GM21786 (cell line): ENCODE data around the gene TVP23C.
"Not testable (repeated sequence)": the region's sequence is repeated elsewhere in the genome, so short reads cannot be mapped to it uniquely, and the experiment has no call there.

Source experiments
- ATAC-seq: cut with Tn5 transposase; IDR thresholded peaks from one replicate; pipeline ENCODE4 v1.9.1; 2021; ENCODE audit not compliant: unreplicated experiment

TVP23C gene

DNA sequence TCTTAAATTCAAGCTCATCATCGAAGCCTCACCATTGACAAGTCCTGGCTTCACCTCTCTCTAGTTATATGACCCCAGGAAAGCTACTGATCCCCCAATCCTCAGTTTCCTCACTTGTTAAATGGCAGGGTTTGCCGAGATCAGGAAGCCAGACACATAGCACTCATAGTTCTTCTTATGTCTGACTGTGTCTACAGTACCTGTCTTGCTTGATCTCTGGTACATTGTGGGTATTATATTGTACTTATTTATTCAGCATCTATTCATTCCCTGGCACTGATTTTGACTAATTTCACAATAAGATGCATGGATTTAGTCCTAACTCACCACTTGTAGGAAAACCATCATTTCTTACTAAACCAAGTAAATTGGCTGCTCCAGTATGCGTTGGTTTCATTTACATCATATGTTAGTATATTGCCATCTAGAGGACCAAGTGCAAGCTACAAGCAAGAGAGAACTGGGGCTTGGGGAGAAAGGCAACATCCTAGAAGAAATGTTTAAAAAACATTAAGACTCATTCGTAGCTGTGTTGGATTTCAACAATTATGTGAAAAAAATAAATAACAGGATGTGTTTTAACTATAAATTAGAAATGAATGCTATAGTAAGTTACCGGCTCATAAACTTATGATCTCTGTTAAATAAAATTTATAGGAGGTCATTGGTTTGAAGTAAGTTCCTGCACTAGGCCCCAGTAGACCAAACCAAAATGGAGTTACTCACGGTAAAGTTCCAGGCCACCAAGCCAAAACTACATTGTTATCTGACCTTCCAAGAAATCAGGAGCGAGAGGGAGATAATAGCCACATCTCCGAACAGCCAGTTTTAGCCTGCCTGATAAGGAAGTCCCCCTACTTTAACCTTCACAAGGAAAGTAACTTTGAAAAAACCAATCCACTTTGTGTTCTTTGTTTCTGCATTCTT lies 36.7 kb downstream of the TVP23C start:
- not testable (repeated sequence) for ATAC-seq

DNA sequence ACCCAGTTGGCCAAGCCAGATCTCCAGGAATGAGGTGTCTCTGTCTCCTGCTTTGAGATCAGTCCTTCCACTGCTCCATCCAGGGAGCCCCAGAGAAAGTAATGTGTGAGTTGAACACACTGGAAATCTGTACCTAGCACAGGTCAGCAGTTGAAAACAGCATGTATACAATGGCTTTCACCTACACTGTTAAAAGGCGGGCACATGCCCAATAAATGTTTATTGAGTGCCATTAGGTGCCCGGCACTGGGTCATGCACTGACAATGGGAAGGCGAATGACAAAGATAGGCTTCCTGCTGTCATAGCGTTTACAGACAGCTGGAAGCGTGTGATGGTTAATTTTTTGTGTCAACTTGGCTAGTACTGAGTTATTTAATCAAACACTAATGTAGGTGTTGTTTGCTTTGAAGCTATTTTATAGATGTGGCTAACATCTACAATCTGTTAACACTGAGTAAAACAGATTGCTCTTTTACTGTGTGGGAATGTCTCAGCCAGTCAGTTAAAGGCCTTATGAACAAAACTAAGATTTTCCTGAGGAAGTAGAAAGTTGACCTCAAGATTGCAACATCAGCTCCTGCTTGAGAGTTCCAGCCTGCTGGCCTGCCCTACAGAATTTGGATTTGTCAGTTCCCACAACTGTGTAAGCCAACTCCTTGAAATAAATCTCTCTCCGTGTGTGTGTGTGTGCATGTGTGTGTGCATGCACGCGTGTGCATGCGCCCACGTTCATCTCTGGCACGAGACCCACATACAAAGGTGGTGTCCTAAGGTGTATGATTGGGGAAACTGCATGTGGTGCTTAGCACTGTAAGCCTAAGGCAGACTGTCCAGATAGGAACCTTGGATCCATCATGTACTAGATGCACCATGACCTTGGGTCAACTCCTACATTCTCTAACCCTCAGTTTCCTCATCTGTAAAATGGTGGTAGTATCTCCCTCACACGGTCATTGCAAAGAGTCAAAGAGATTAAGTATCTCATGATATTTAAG lies 38.0 kb downstream of the TVP23C start:
- not testable (repeated sequence) for ATAC-seq

- ATAC-seq: no peak
Measured at GRCh38 chr17:15516150-15516549, 47.1 kb downstream of the TVP23C start.

GRCh38 chr17:15514469-15514868 lies 48.8 kb downstream of the TVP23C start:
- ATAC-seq: no peak

- no peak for ATAC-seq
Measured at GRCh38 chr17:15513856-15514459, 49.3 kb downstream of the TVP23C start.

DNA sequence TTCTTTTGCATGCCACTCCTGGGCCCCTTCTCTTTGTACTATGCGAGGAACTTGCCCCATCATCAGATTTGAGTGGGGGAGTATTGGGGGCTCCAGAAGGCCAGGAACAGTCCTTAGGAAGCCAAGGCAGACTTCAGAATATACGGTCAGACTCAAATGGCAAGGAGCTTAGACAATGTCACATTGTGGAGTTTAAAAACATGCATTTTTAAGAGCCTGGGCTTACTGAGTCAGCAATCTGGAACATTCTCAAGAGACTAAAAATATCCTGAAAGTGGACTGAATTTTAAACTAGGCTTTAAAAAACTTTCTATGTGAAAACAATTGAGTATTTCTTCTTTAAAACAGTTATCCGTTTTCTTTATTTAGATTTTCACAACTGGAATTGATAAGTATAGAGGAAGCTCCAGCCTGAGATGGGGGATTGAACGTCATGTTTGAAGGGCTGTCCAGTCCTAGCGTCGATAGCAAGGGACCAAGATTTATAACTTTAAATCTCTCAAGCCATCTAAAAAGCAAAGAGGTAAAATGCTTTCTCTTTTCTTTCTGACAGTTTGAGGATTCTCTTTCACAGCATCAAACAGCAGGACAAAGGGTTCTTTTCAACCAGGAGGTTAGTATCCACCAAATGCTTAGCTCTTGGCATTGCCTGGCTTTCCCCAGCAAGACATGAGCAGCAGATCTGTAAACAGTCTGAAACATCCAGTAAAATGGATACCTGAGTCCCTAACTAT lies 50.1 kb downstream of the TVP23C start:
- no peak for ATAC-seq

DNA sequence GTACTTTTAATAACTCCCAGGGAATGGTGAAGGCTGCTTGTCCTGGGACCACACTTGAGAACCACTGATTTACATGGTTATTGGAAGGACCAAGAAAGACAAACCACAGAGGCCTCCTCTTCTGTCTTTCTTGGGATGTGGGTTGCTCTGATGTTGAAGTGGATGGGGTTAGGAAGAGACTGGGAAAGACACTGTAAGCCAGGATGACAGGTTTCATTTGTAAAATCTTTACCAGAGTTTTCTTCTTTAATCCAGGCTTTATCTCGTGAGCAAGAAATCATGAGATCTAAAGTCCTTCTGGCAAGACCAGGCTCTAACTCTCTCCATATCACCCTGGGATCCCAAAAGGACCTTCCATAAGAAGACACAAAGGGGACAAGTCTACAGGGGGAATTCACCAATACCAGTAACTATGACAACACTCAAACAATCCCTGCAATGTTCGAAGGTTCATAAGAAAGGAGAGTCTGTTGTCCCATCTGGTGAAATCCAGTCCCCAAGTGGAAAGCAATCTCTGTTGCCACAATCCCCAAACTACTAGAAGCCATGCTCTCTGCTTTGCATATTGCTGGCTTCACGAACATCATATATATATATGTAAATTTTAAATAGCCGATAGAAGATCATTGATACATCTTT lies 51.1 kb downstream of the TVP23C start:
- ATAC-seq: no peak

DNA sequence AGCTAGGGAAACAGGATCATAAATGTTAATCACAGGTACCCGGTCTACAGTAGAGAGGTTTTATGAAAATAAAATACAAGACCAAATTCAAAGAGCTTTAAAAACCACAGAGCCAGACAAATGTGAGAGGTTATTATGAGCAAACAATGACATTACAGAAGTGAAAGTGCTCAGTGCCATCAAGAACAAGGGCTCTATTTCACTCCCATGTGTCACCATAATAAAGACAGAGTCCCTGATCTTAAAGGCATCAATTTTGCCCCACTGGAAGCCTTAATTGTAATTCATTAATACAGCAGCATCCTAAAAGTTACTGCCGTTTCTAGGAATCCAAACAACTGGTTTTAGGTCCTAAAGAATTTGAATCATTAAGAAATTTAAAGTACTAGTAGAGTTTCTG lies 52.1 kb downstream of the TVP23C start:
- ATAC-seq: no peak

DNA sequence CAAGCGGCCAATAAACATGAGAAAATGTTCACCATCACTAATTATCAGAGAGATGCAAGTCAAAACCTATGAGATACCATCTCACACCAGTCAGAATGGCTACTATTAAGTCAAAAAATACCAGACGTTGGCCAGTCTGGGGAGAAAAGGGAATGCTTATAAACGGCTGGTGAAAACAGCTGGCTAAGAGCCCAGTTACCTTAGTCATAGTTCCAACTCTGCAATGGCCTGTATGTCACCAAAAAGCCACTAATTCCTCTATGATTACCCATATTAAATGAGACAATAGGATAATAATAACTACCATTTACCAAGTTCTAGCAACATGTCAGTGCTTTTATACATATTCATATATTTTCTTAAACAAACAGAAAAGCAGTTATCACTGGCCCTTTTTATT lies 52.9 kb downstream of the TVP23C start:
- ATAC-seq: no peak

DNA sequence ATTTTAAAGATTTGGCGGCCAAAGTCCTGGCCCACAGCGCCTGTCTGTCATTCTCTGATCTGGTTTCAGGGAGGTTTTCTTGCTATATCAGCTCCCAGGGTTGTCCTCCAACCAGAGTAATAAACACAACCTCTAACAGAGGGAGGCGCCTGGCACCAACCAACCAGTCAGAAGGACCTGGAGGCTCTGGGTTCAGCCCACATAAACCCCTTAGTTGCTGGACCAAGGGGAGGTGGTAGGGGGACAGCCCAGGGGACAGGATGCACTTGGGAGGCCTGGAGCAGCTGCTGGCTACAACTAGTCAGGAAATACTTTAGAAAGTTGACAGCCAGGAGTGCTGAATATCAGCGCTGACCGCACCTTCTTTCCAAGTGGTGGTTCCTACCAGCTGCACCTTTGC lies 54.2 kb downstream of the TVP23C start:
- no peak for ATAC-seq

- no peak for ATAC-seq
Measured at GRCh38 chr17:15508466-15508865, 54.8 kb downstream of the TVP23C start.

DNA sequence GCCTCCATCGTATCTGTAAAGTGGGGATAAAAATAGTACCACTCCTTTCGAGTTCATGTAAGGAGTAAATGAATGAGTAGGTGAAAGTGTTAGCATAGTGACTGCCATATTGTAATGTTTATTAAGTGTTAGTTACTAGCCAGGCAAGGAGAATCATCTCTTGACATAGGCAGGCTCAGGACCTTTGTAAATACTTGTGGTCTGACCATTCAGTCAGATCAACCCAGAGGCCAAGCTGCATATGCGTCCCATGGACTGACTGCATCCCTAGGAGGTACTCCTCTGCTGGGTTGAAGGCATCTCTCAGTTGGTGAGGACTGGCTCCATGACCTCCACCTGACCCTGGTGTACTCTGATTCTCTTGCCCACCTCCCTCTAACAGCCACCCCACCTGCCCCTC lies 55.4 kb downstream of the TVP23C start:
- no peak for ATAC-seq

DNA sequence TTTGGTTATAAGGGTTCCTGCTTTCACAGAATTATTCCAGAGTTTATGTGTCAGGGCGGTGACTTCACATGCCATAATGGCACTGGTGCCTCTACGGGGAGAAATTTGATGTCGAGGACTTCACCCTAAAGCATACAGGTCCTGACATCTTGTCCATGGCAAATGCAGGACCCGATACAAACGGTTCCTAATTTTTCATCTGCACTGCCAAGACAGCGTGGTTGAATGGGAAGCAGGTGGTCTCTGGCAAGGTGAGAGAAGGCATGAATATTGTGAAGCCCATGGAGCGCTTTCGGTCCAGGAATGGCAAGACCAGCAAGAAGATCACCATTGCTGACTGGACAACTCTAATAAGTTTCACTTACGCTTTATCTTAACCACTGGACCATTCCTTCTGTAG lies 56.3 kb downstream of the TVP23C start:
- ATAC-seq: no peak

DNA sequence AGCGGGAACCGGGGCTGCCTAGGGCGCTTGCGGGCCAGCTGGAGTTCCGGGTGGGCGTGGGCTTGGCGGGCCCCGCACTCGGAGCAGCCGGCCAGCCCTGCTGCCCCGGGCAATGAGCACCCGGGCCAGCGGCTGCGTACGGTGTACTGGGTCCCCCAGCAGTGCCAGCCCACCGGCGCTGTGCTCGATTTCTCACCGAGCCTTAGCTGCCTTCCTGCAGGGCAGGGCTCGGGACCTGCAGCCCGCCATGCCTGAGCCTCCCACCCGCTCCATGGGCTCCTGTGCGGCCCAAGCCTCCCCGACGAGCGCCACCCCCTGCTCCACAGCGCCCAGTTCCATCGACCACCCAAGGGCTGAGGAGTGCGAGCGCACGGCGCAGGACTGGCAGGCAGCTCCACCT lies 57.6 kb downstream of the TVP23C start:
- ATAC-seq: not testable (repeated sequence)

DNA sequence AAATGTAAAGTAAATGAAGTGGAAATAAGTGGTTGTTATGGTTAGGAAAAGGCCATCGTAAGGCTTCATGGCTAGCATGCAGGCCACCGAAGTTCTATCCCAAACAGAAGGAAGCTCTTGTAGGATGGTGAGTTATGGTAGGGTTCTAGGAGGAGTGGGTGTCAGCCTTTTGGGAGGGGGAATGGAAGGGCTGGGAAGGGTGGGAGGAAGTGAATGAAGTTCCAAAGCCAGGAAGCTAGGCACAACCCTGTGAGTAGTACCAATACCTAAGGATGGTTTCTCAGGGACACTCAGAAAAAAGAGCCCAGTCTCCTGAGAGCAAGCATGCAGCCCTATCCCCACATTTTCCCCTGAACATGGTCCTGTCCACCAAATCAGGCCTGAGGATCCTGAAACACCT lies 59.6 kb downstream of the TVP23C start:
- ATAC-seq: no peak

DNA sequence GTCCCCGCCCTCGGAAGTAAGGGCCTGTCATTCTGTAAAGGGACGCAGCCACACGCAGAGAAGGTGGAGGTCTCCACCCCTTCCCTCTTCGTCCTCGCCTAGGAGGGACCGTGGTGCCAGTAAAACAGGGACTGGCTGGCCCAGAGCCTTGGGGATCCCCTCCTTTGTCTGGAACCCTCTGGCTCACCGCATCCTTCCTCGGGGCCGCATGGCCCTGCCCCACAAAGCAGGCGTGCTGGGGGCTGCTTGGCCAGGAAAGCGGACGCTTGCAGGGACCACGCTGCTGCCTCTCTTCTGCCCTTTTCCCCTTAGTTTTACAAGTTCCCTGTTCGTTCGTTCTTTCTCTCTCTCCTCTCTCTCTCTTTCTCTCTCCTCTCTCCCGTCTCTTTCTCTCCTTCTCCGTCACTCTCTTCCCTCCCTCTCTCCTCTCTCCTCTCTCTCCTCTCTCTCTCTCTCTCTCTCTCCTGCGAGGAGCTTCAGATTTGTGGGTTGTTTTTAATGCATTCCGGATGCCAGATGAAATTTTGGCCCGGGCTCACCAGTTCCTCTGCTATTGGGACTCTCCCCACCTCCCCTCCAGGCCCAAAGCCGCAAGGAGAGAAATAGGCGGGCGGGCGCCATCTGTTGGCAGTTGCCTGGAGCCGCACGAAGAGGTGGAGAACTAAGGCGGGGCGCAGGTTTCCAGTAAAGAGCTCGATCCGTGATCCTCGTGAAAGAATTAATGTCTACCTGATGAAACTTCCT lies 60.7 kb downstream of the TVP23C start:
- ATAC-seq: peak; percentile 91

- no peak for ATAC-seq
Measured at GRCh38 chr17:15501793-15502192, 61.5 kb downstream of the TVP23C start.

DNA sequence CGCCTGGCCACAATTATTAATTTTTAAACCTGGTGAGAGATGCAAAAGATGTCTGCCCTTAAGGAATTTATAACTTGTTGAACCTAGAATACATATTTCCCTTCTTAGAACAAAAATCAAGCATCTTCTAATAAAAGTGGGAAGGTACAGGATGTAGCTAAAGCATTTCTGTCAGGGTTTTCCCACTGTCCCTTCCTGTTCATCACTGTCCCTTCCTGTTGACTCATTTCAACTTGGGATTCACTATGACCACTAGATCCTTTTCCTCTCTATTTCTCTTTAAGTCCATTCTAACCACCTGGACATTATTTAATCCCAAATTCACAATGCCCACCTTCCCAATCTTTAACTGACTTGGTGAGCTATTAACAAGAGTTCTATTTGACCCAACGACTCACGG lies 62.0 kb downstream of the TVP23C start:
- no peak for ATAC-seq

DNA sequence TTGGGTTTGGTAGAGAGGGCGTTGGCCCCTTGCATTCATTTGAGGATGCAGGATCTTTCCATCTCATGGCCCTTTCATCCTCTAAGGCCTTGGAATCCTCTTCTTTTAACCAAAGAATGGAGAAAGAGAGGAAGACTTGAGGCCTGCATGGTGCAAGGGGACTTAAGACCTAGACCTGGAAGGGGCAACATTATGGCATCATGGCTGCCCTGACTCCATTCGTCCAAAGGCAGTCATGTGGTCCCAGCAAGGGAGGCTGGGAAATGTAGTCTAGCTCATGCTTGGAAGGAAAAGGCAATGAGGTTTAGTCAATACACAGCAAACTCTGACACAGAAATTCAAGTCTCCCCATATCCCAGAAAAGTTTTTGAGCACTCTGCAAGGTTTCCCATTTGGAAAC lies 65.2 kb downstream of the TVP23C start:
- ATAC-seq: no peak
